Stimulated activated CD8-positive, alpha-beta memory T cell treated with anti-CD3 and anti-CD28 coated beads, Interleukin-4, amount 100 ng/mL, for 1 hour (primary cell): Measurements from ENCODE around the gene STARD5.

Experiments
- DNase-seq, 2 donors: peaks; one replicate each; pipeline ENCODE4 v3.0.0-alpha.2; 2020; ENCODE audit warnings: low read depth in 2 of 2, low spot score in 1 of 2

Gene STARD5

GRCh38 chr15:81294516-81294880 lies 29.4 kb downstream of the STARD5 start:
- no peak for DNase-seq

GRCh38 chr15:81293728-81294515 lies 30.0 kb downstream of the STARD5 start:
- peak in 1 of 2 donors; percentile 44 for DNase-seq

- no peak for DNase-seq
These were observed 31.4 kb downstream of the STARD5 start for GRCh38 chr15:81292523-81293001.

- DNase-seq = no peak
These were observed 31.9 kb downstream of the STARD5 start for GRCh38 chr15:81291916-81292522.

- DNase-seq = no peak
These were observed 34.0 kb downstream of the STARD5 start for GRCh38 chr15:81289910-81290309.

- no peak for DNase-seq
These were observed 35.3 kb downstream of the STARD5 start for GRCh38 chr15:81288616-81289015.

- no peak for DNase-seq
These were observed 35.9 kb downstream of the STARD5 start for GRCh38 chr15:81288040-81288439.

GRCh38 chr15:81286621-81287121 lies 37.3 kb downstream of the STARD5 start:
- DNase-seq = no peak

- DNase-seq = no peak
These were observed 38.5 kb downstream of the STARD5 start for GRCh38 chr15:81285461-81285860.

- DNase-seq = no peak
These were observed 39.5 kb downstream of the STARD5 start for GRCh38 chr15:81284256-81285031.

- DNase-seq = no peak
These were observed 41.0 kb downstream of the STARD5 start for GRCh38 chr15:81282911-81283310.

- DNase-seq = no peak
These were observed 41.4 kb downstream of the STARD5 start for GRCh38 chr15:81282606-81282895.

GRCh38 chr15:81281766-81282605 lies 42.0 kb downstream of the STARD5 start:
- DNase-seq = no peak

- DNase-seq = no peak
These were observed 42.5 kb downstream of the STARD5 start for GRCh38 chr15:81281456-81281735.

- DNase-seq = no peak
These were observed 43.1 kb downstream of the STARD5 start for GRCh38 chr15:81280696-81281455.

GRCh38 chr15:81279621-81280485 lies 44.1 kb downstream of the STARD5 start:
- no peak for DNase-seq

- DNase-seq = no peak
These were observed 45.5 kb downstream of the STARD5 start for GRCh38 chr15:81278306-81279029.

GRCh38 chr15:81277851-81278250 lies 46.1 kb downstream of the STARD5 start:
- no peak for DNase-seq

- DNase-seq = no peak
These were observed 47.0 kb downstream of the STARD5 start for GRCh38 chr15:81276967-81277366.
